T47D (cell line): ENCODE data around the gene ATP1A3.
A peak's percentile ranks its signal among the peaks of the same experiment; 100 is the strongest.

ENCODE experiments used
- DNase-seq, 2 experiments: peaks; one replicate each; pipeline versions ENCODE4 v3.0.0 to v3.0.0-alpha.2; 2011 to 2012; ENCODE audit warnings: low read depth in 1 of 2, low spot score in 1 of 2
- JUND ChIP-seq: IDR thresholded peaks from 2 replicates; pipeline ENCODE4 v1.6.1; 2012; ENCODE audit warnings: low read depth
- in situ Hi-C: cut with HindIII; loops from 2 replicates; pipeline ENCODE4 v1.10.0; 2016; ENCODE audit warnings: low sequenced_read_pairs, low pct_unique_long_range_greater_than_20kb

ATP1A3 gene

GRCh38 chr19:41960973-41961372 is 33.1 kb downstream of the ATP1A3 start:
- in situ Hi-C loops, result no loop called here
- TF ChIP-seq JUND, result no peak
- no peak for DNase-seq

- DNase-seq, result peak; percentile 83 to 92
- TF ChIP-seq JUND, result no peak
- in situ Hi-C loops, result no loop called here
Measured at GRCh38 chr19:41959056-41960053, 34.7 kb downstream of the ATP1A3 start, which contains the start of gene RABAC1. Gene RABAC1, minus strand, starts transcription at chr19:41959321. Its CDS starts 29 bp downstream, at chr19:41959292.

GRCh38 chr19:41958367-41959055 is 35.5 kb downstream of the ATP1A3 start:
- TF ChIP-seq JUND, result no peak
- peak; percentile 64 to 79 for DNase-seq
- in situ Hi-C loops, result no loop called here

GRCh38 chr19:41957838-41958366 is 36.1 kb downstream of the ATP1A3 start:
- peak; percentile 91 to 92 for DNase-seq
- in situ Hi-C loops, result no loop called here
- TF ChIP-seq JUND, result no peak

GRCh38 chr19:41957161-41957837 is 36.7 kb downstream of the ATP1A3 start:
- in situ Hi-C loops, result no loop called here
- TF ChIP-seq JUND, result no peak
- no peak for DNase-seq

GRCh38 chr19:41956621-41957020 is 37.4 kb downstream of the ATP1A3 start:
- no peak for TF ChIP-seq JUND
- DNase-seq, result no peak
- in situ Hi-C loops, result no loop called here

GRCh38 chr19:41955521-41955920 is 38.5 kb downstream of the ATP1A3 start:
- TF ChIP-seq JUND, result no peak
- in situ Hi-C loops, result no loop called here
- no peak for DNase-seq

- no peak for TF ChIP-seq JUND
- in situ Hi-C loops, result no loop called here
- peak; percentile 71 to 73 for DNase-seq
Measured at GRCh38 chr19:41951686-41952172, 42.3 kb downstream of the ATP1A3 start.

GRCh38 chr19:41947091-41947490 is 46.9 kb downstream of the ATP1A3 start:
- TF ChIP-seq JUND, result no peak
- in situ Hi-C loops, result no loop called here
- DNase-seq, result no peak

GRCh38 chr19:41945135-41945766 is 48.8 kb downstream of the ATP1A3 start:
- no peak for DNase-seq
- TF ChIP-seq JUND, result no peak
- in situ Hi-C loops, result no loop called here

- in situ Hi-C loops, result no loop called here
- no peak for DNase-seq
- no peak for TF ChIP-seq JUND
Measured at GRCh38 chr19:41944336-41944735, 49.7 kb downstream of the ATP1A3 start.
